OCI-M1 (cell line): Measurements from ENCODE around the gene GOLGA8J.
"Not testable (repeated sequence)": the region's sequence is repeated elsewhere in the genome, so short reads cannot be mapped to it uniquely, and the experiment has no call there.

Source experiments
- DNase-seq: peaks from one replicate; lab custom pipeline; 2025; lab: John Stamatoyannopoulos, UW

The GOLGA8J gene, protein sequence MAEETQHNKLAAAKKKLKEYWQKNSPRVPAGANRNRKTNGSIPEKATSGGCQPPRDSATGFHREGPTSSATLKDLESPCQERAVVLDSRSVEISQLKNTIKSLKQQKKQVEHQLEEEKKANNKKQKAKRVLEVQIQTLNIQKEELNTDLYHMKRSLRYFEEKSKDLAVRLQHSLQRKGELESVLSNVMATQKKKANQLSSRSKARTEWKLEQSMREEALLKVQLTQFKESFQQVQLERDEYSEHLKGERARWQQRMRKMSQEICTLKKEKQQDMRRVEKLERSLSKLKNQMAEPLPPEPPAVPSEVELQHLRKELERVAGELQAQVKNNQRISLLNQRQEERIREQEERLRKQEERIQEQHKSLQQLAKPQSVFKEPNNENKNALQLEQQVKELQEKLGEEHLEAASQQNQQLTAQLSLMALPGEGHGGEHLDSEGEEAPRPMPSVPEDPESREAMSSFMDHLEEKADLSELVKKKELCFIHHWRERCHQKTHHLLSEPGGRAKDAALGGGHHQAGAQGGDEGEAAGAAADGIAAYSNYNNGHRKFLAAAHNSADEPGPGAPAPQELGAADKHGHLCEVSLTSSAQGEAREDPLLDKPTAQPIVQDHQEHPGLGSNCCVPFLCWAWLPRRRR

GRCh38 chr15:30082655-30083054 is at the start of gene GOLGA8J:
Gene GOLGA8J, plus strand, starts transcription at chr15:30082955. Its CDS starts 98 bp downstream, at chr15:30083053.
- DNase-seq, result not testable (repeated sequence)

- no peak for DNase-seq
Measured at GRCh38 chr15:30033211-30033610, 49.5 kb upstream of the GOLGA8J start.

GRCh38 chr15:30033763-30034162 is 49.0 kb upstream of the GOLGA8J start:
- no peak for DNase-seq

GRCh38 chr15:30036036-30036703 is 46.6 kb upstream of the GOLGA8J start:
- no peak for DNase-seq

DNA sequence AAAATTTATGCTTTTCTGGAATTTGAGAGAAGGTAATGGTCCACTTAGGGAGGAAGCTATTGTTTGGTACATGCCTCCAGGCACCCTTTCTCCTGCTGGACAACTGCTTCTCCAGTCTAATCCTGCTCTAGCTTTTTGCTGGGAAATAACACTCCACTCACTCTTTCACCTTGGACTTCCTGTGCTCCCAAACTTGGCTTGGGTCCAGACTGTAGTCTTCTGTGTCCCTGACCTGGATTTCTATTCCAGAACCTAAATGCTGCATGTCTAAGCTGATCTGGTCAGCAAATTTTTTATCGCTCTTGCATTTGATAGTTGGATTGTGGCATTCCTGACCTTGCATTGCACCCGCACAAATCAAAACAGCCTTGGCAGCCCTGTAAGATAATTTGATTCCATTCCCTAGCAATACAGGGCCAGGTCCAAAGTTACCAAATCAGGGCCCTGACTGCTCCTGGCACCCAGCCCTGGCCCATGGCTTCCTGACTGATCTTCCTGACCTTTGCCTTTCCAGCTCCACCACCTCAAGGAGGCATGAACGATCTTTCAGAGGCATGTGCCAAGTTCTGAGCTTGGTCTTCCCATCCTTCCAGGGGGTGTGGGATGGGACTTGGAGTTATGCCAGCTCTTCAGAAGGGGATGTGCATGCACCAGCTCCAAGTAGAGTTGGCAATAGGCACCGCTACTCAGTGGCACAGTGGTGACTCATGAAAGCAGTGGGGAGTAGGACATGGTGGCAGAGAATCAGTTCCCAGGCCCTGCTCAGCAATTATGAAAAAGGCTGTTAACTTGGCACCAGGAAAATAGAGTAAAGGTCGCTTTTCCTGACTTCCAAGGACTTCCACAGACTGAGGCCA is 43.9 kb upstream of the GOLGA8J start:
- no peak for DNase-seq

GRCh38 chr15:30041868-30042267 is 40.9 kb upstream of the GOLGA8J start:
- DNase-seq, result no peak

DNA sequence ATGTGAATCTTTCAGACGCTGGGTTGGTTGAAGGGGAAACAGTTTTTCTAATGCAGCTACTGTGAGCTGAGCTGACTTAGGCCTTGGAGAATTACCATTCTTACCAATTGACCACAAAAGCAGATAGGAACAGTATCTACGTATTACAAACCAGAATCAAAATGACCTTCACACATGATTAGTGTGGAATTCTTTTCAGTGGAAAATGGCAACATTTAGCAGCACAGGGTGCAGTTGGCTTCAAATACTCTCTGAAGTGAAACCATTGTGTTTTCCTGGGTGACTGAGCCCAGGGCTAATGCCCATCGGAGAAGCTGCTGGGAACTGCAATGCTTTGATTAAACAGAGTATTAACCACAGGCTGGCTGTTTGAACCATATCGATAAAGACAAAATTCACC is 40.2 kb upstream of the GOLGA8J start:
- DNase-seq, result no peak

DNA sequence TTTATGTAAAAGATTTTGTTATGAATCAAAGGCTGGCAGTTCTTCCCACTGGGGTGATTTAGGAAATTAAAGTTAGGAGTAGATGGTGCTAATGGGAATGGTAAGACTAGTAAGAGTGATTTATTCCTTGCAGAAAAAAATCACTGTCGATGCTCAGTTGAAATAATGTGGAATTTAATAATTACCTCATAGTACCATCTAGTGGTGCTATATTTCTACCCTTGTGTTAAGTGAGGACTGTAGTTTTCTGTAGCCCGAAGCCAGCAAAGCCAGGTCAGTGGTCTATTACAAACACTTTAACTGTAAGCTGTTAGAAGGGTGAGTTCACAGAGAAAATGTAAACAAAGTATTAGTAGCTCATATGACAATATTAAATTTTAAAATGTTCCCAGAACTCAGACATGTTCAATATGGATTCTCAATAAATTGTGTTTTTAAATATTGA is 39.5 kb upstream of the GOLGA8J start:
- peak; percentile 10 for DNase-seq

GRCh38 chr15:30044377-30044776 is 38.4 kb upstream of the GOLGA8J start:
- no peak for DNase-seq

- DNase-seq, result not testable (repeated sequence)
Measured at GRCh38 chr15:30044826-30045225, 37.9 kb upstream of the GOLGA8J start.

- not testable (repeated sequence) for DNase-seq
Measured at GRCh38 chr15:30045248-30046041, 37.3 kb upstream of the GOLGA8J start.

DNA sequence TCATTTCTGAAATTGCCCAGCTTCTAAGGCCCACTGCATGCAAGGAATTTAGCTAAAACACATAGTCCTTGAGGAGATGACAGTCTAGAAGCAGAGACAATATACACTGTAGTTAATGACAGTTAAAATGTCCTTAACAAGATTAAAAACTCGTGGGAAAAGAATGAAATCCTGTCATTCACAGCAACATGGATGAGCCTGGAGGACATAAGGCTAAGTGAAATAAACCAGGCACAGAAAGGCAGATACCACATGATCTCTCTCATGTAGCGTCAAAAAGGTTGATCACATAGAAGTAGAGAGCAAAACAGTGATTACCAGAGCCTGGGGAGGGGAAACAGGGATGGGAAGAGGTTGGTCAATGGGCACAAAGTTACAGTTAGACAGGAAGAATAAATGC is 36.3 kb upstream of the GOLGA8J start:
- DNase-seq, result no peak

- no peak for DNase-seq
Measured at GRCh38 chr15:30055604-30056003, 27.2 kb upstream of the GOLGA8J start.

GRCh38 chr15:30056166-30056565 is 26.6 kb upstream of the GOLGA8J start:
- no peak for DNase-seq

GRCh38 chr15:30059771-30060170 is 23.0 kb upstream of the GOLGA8J start:
- DNase-seq, result no peak

DNA sequence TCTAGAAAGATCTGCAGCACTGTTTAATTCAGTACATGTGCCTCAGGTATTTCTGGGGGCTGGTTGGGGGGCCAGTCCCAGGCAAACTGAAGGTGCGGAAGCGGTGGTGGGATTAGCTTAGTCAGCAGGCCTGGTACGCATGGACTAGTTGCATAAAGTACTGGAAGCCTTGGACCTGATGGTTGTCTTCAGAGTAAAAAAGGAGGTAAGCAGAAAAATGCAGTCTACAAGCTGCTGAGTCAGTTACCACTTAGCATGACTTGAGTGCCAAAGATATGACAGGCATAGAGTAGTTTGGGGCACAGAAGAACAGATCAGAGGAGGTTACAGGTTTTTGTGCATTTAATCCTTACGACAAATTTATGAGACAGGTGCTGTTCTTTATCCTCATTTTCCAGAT is 19.9 kb upstream of the GOLGA8J start:
- no peak for DNase-seq

- no peak for DNase-seq
Measured at GRCh38 chr15:30063835-30064546, 18.8 kb upstream of the GOLGA8J start.

- no peak for DNase-seq
Measured at GRCh38 chr15:30065025-30065801, 17.5 kb upstream of the GOLGA8J start.

- DNase-seq, result no peak
Measured at GRCh38 chr15:30068326-30068725, 14.4 kb upstream of the GOLGA8J start.

GRCh38 chr15:30072630-30073029 is 10.1 kb upstream of the GOLGA8J start:
- no peak for DNase-seq
